Esophagus muscularis mucosa (tissue), 4 donors: ENCODE data around the gene GLIS2. TPM values are rescaled to one million over a fixed set of nuclear protein-coding genes. Genes with fewer than 3 reads are reported as not detected.
A peak's percentile ranks its signal among the peaks of the same experiment; 100 is the strongest.

Source experiments
- DNase-seq: peaks from one replicate; pipeline ENCODE4 v3.0.0-alpha.2; 2017; ENCODE audit errors: extremely low spot score
- H3K27ac ChIP-seq, 4 donors: fragments of 200-600 bp; sonication (generic); replicated peaks in 1 of 4; 1 replicate in 3 of 4; 2 replicates in 1 of 4; pipeline ENCODE4 v1.5.1; 2016 to 2019; ENCODE audit warnings: mild to moderate bottlenecking in 1 of 4
- H3K27me3 ChIP-seq, 4 donors: fragments of 200-600 bp; sonication (generic); one replicate each; pipeline versions ENCODE4 v1.5.1 to v1.6.0; 2016 to 2019
- H3K36me3 ChIP-seq, 4 donors: fragments of 200-600 bp; sonication (generic); one replicate each; pipeline ENCODE4 v1.5.1; 2016 to 2019
- H3K4me1 ChIP-seq, 4 donors: fragments of 200-600 bp; sonication (generic); one replicate each; pipeline ENCODE4 v1.5.1; 2016 to 2019
- H3K4me3 ChIP-seq, 4 donors: fragments of 200-600 bp; sonication (generic); 1 replicate in 2 of 4; 2 replicates in 2 of 4; pipeline ENCODE4 v1.5.1; 2016 to 2019; ENCODE audit warnings: mild to moderate bottlenecking in 4 of 4, moderate library complexity in 1 of 4
- H3K9me3 ChIP-seq, 4 donors: fragments of 200-600 bp; sonication (generic); 1 replicate in 3 of 4; 2 replicates in 1 of 4; pipeline ENCODE4 v1.5.1; 2016 to 2019
- CTCF ChIP-seq, 3 experiments: fragments of 200-600 bp in 2 of 3; fragments of 450-650 bp in 1 of 3; sonication (generic) in 2 of 3; IDR thresholded peaks; one replicate each; pipeline ENCODE4 v1.5.1; 2017 to 2019; ENCODE audit warnings: antibody characterized with exemption in 3 of 3, mild to moderate bottlenecking in 2 of 3, moderate library complexity in 1 of 3
- EP300 ChIP-seq: sonication (generic); formaldehyde crosslinking; IDR thresholded peaks from one replicate; pipeline ENCODE4 v1.6.1; 2017; ENCODE audit warnings: antibody characterized with exemption
- POLR2A ChIP-seq: fragments of 450-650 bp; IDR thresholded peaks from one replicate; pipeline ENCODE4 v1.6.1; 2017; ENCODE audit warnings: antibody characterized with exemption, moderate library complexity, mild to moderate bottlenecking, low read depth
- POLR2AphosphoS5 ChIP-seq, 2 donors: sonication (generic); formaldehyde crosslinking; IDR thresholded peaks; one replicate each; pipeline ENCODE4 v1.6.1; 2017; ENCODE audit warnings: antibody characterized with exemption in 2 of 2
- WGBS: methylation state at CpG from one replicate; pipeline ENCODE4 v1.1.5; 2018; 5-methylcytosine and 5-hydroxymethylcytosine counted together
- intact Hi-C: fragments of 100-400 bp; cut with DNase I; formaldehyde crosslinking; loops from one replicate; pipeline ENCODE4 v1.15.1; 2023
- total RNA-seq, 4 donors: library from RNA; depleted of rRNA; stranded (reverse); fragments of >200 nt; gene quantifications; one replicate each; pipeline versions ENCODE4 v1.1.0 to v1.2.1, GENCODE V29; 2016

Gene GLIS2
- total RNA-seq, 4 donors from 2014 or later: 10.8 to 32.6 (median 14.9) TPM

DNA sequence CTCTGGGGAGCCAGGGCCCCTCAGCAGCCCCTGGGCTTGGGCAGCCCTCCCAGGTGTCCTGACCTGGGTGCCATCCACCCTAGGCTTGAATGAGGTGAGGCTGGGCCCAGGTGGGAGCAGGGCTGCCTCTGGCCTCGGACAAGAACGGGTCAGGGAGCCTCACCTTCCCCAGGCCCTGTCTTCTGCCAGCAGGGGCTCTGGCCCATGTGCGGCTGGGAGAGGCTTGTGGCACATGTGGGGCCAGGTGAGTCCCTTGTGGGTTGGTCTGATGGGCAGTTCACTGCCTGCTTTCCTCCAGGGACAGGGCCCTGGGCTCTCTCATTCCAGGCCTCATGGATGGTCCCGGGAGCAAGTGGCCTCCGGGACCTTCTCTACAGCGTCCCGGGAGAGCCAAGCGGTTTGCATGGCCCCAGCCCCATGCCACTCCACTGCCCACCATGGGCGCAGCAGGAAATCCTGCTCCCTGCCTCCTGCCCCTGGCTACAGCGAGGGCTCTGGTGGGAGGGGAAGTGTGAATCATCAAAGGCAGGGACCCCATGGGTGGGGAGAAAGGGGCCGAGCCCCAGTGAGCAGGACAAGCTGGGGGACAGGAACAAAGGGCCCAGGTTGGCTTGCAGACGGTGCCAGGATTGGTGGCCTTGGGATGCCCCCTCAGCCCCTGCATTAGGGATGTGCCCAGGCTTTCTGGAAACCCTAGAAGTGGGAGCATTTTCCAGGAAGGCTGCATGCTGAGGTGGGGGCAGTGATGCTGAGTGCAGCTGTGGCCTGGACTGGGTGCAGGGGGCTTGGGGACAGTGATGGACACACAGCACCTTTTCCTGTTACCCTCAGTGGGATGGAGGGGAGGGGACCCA is 68.0 kb downstream of the GLIS2 start:
- Histone ChIP-seq H3K27ac (peak overlapping the region in 2 of 4 donors; percentile 6 to 35), H3K27me3 (no peaks in the 10 kb centered on the region), H3K4me1 (peaks cover 8 to 63% (median 36%) of the 10 kb centered on the region in 4 donors), H3K4me3 (no peak overlapping the region), H3K36me3 (peaks cover 16 to 85% (median 66%) of the 10 kb centered on the region in 4 donors), H3K9me3 (no peaks in the 10 kb centered on the region)
- DNase-seq: no peak
- intact Hi-C loops: no loop called here
- 80% methylated on average over 1 of the region's 12 CpGs for WGBS
- TF ChIP-seq CTCF (IDR thresholded peaks at IDR 0.05) (no peak), POLR2A (no peak), POLR2AphosphoS5 (IDR thresholded peaks at IDR 0.05) (no peak), EP300 (no peak)

- H3K27me3 ChIP-seq: no peaks in the 10 kb centered on the region
- H3K9me3 ChIP-seq: no peaks in the 10 kb centered on the region
- H3K36me3 ChIP-seq: peaks cover 16 to 92% (median 68%) of the 10 kb centered on the region in 4 donors
- WGBS: 83% methylated on average over 4 of the region's 20 CpGs
- H3K4me3 ChIP-seq: no peak overlapping the region
- peak overlapping the region in 1 of 4 donors; percentile 16 for H3K27ac ChIP-seq
- DNase-seq: no peak
- peaks cover 15 to 64% (median 38%) of the 10 kb centered on the region in 4 donors for H3K4me1 ChIP-seq
- TF ChIP-seq EP300 (no peak), POLR2AphosphoS5 (IDR thresholded peaks at IDR 0.05) (no peak), CTCF (IDR thresholded peaks at IDR 0.05) (no peak), POLR2A (no peak)
- intact Hi-C loops: no loop called here
Observed at GRCh38 chr16:4384509-4384942, 68.7 kb downstream of the GLIS2 start.

DNA sequence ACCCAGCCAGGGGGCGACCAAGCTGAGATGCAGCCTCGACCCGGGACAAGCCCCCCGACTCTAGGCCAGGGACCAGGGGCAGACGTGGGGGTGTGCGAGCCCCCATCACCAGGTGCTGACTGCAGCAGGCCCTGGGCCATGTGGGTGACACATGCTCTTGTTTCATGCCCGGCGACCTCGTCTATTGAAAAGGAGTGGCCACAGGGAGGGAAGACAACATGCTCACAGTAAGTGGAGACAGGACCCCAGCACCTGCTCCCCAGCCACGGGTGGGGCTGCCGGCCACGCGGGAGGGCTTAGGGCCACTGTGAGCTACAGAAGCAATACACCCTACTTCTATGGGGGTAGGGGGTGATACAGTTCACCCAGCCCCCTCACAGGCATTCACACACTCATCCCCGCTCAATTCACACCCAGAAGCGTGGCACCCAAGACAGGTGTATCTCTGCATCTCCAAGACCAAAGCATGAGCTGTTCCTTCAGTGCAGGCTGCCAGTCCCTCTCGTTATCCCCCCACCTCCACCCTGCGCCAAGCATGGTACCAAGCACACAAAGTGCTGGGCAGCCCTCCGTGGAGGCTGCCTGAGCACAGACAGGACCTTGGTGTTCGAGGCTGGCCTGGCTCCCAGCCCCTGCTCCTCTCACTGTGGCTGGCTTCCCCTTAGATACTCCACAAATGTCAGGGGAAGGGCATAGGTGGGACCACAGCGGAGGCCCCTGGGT is 69.4 kb downstream of the GLIS2 start:
- Histone ChIP-seq H3K4me1 (peaks cover 15 to 66% (median 38%) of the 10 kb centered on the region in 4 donors), H3K27ac (peak overlapping the region in 2 of 4 donors; percentile 2 to 45), H3K9me3 (no peaks in the 10 kb centered on the region), H3K36me3 (peaks cover 16 to 99% (median 67%) of the 10 kb centered on the region in 4 donors), H3K4me3 (no peak overlapping the region), H3K27me3 (no peaks in the 10 kb centered on the region)
- no peak for DNase-seq
- WGBS: 89% methylated on average over 8 of the region's 20 CpGs
- TF ChIP-seq EP300 (no peak), CTCF (IDR thresholded peaks at IDR 0.05) (no peak), POLR2AphosphoS5 (IDR thresholded peaks at IDR 0.05) (no peak), POLR2A (no peak)
- intact Hi-C loops: no loop called here

DNA sequence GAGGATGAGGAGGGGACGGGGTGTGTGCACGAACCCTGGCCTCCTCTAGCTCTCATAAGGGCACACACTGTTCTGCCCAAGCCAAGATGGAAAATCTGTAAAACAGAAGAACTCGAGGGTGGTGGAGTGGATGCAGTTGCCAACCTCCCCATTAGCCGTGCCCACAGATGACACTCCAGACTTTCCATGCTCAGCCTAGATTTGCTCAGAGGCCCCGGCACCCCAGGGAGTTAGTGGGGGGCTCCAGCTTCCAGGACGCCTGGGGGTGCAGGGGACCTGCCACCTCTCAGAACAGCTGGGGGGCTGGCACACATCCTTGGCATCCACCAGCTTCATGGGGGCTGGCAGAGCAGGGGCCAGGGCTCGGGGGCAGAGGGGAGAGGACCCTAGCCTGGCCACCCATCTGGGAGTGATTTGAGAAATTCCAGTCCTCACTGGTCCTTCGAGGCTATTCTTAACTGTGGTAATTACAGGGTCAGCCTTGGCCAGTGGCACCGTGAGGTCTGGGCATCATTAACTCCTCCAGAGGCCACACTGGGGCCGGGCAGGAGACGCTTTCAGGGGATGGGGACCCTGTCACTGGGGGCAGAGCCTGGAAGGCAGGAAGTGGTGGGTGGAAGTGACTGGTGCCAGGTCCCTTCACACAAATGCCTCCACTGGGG is 70.1 kb downstream of the GLIS2 start:
- 84% methylated on average over 11 of the region's 11 CpGs for WGBS
- H3K27ac ChIP-seq: peak overlapping the region; percentile 2 to 62 (median 38)
- H3K4me1 ChIP-seq: peaks cover 15 to 59% (median 35%) of the 10 kb centered on the region in 4 donors
- H3K27me3 ChIP-seq: no peaks in the 10 kb centered on the region
- intact Hi-C loops: no loop called here
- H3K9me3 ChIP-seq: no peaks in the 10 kb centered on the region
- DNase-seq: no peak
- no peak overlapping the region for H3K4me3 ChIP-seq
- TF ChIP-seq EP300: no peak
- no peak for TF ChIP-seq CTCF (IDR thresholded peaks at IDR 0.05)
- no peak for TF ChIP-seq POLR2AphosphoS5 (IDR thresholded peaks at IDR 0.05)
- no peak for TF ChIP-seq POLR2A
- peaks cover 15 to 99% (median 64%) of the 10 kb centered on the region in 4 donors for H3K36me3 ChIP-seq
